CD4-positive, CD25-positive, alpha-beta regulatory T cell (primary cell): ENCODE measurements around the gene BMPER. TPM values are rescaled to one million over a fixed set of nuclear protein-coding genes. Genes with fewer than 3 reads are reported as not detected.

Experiments
- ATAC-seq, 2 donors: fragments of 150-1000 bp; cut with Tn5 transposase; one replicate each; pipeline ENCODE4 v1.10.0; 2021; ENCODE audit warnings: low read depth in 2 of 2, moderate number of reproducible peaks in 2 of 2, moderate library complexity in 1 of 2
- DNase-seq, 3 donors: peaks; one replicate each; pipeline versions ENCODE4 v3.0.0 to v3.0.0-alpha.2; 2012 to 2022; ENCODE audit warnings: mixed read lengths in 1 of 3
- H3K27ac ChIP-seq: one replicate; pipeline ENCODE4 v1.7.0; 2013; ENCODE audit warnings: mild to moderate bottlenecking, low read length; ENCODE audit not compliant: insufficient read depth, poor library complexity, severe bottlenecking
- H3K27me3 ChIP-seq: one replicate; pipeline ENCODE4 v1.7.0; 2013; ENCODE audit warnings: low read length; ENCODE audit not compliant: control insufficient read depth, insufficient read depth
- H3K36me3 ChIP-seq: one replicate; pipeline ENCODE4 v1.7.0; 2013; ENCODE audit warnings: mild to moderate bottlenecking, low read length, moderate library complexity; ENCODE audit not compliant: control insufficient read depth, insufficient read depth
- H3K4me1 ChIP-seq: 2 replicates; pipeline ENCODE4 v1.7.0; 2013; ENCODE audit warnings: mild to moderate bottlenecking, low read length; ENCODE audit not compliant: insufficient read depth, control insufficient read depth, poor library complexity, severe bottlenecking
- H3K4me3 ChIP-seq: one replicate; pipeline ENCODE4 v1.7.0; 2013; ENCODE audit warnings: low read depth, mild to moderate bottlenecking, low read length, moderate library complexity
- H3K9me3 ChIP-seq, 2 experiments: 1 replicate in 1 of 2; 2 replicates in 1 of 2; pipeline ENCODE4 v1.7.0; 2013; ENCODE audit warnings: low read length in 2 of 2, mild to moderate bottlenecking in 1 of 2, moderate library complexity in 1 of 2; ENCODE audit not compliant: control insufficient read depth in 2 of 2
- H3K27ac Mint-ChIP-seq, 3 donors: one replicate each; pipeline ENCODE4 v1.8.0; 2020 to 2022; ENCODE audit warnings: mild to moderate bottlenecking in 3 of 3, mixed read lengths in 3 of 3, moderate library complexity in 2 of 3
- H3K27me3 Mint-ChIP-seq: one replicate; pipeline ENCODE4 v1.8.0; 2022; ENCODE audit warnings: mild to moderate bottlenecking, mixed read lengths
- H3K36me3 Mint-ChIP-seq: one replicate; pipeline ENCODE4 v1.8.0; 2020; ENCODE audit warnings: mixed read lengths
- H3K4me1 Mint-ChIP-seq, 4 donors: one replicate each; pipeline ENCODE4 v1.8.0; 2020 to 2022; ENCODE audit warnings: mixed read lengths in 4 of 4, mild to moderate bottlenecking in 1 of 4
- H3K4me3 Mint-ChIP-seq, 4 donors: one replicate each; pipeline ENCODE4 v1.8.0; 2020 to 2022; ENCODE audit warnings: mild to moderate bottlenecking in 4 of 4, mixed read lengths in 4 of 4, moderate library complexity in 3 of 4
- H3K9me3 Mint-ChIP-seq, 7 donors: one replicate each; pipeline ENCODE4 v1.8.0; 2020 to 2022; ENCODE audit warnings: mixed read lengths in 7 of 7, mild to moderate bottlenecking in 3 of 7, moderate library complexity in 2 of 7
- polyA plus RNA-seq, 4 donors: library from polyadenylated mRNA; unstranded; fragments of 300-500 nt; fragmentation: Illumina TruSeq; gene quantifications; one replicate each; pipeline ENCODE4 v1.2.3, GENCODE V29; 2021
- total RNA-seq: library from RNA; stranded (reverse); gene quantifications from one replicate; pipeline ENCODE4 v1.2.3, GENCODE V29; 2022

BMPER gene
- total and polyA plus RNA-seq, 5 donors from 2014 or later = not detected

- Histone ChIP-seq H3K4me1 (no peaks in the 10 kb centered on the region), H3K4me3 (no peak overlapping the region), H3K36me3 (no peaks in the 10 kb centered on the region), H3K27me3 (no peaks in the 10 kb centered on the region), H3K9me3 (no peaks in the 10 kb centered on the region), H3K27ac (no peak overlapping the region)
- no peaks in the 10 kb centered on the region for H3K27me3 Mint-ChIP-seq
- ATAC-seq = no peak
- H3K4me1 Mint-ChIP-seq = no peaks in the 10 kb centered on the region
- no peak overlapping the region for H3K4me3 Mint-ChIP-seq
- no peak for DNase-seq
- H3K9me3 Mint-ChIP-seq = peaks cover 0 to 5% (median 3%) of the 10 kb centered on the region in 7 donors
- H3K27ac Mint-ChIP-seq = no peak overlapping the region
- H3K36me3 Mint-ChIP-seq = no peaks in the 10 kb centered on the region
These were observed 180.7 kb downstream of the BMPER start for GRCh38 chr7:34086064-34086463.

GRCh38 chr7:34086981-34087380 lies 181.6 kb downstream of the BMPER start:
- ATAC-seq (no peak), DNase-seq (no peak)
- Mint-ChIP-seq H3K27ac (no peak overlapping the region), H3K36me3 (no peaks in the 10 kb centered on the region), H3K4me3 (no peak overlapping the region), H3K27me3 (no peaks in the 10 kb centered on the region), H3K4me1 (no peaks in the 10 kb centered on the region), H3K9me3 (peaks cover 0 to 5% (median 3%) of the 10 kb centered on the region in 7 donors)
- Histone ChIP-seq H3K36me3 (no peaks in the 10 kb centered on the region), H3K4me3 (no peak overlapping the region), H3K4me1 (no peaks in the 10 kb centered on the region), H3K9me3 (no peaks in the 10 kb centered on the region), H3K27me3 (no peaks in the 10 kb centered on the region), H3K27ac (no peak overlapping the region)

GRCh38 chr7:34087892-34088891 lies 182.9 kb downstream of the BMPER start:
- DNase-seq = no peak
- no peaks in the 10 kb centered on the region for H3K27me3 Mint-ChIP-seq
- no peaks in the 10 kb centered on the region for H3K4me1 ChIP-seq
- no peaks in the 10 kb centered on the region for H3K27me3 ChIP-seq
- no peak overlapping the region for H3K4me3 ChIP-seq
- H3K9me3 ChIP-seq = no peaks in the 10 kb centered on the region
- no peak for ATAC-seq
- no peaks in the 10 kb centered on the region for H3K4me1 Mint-ChIP-seq
- H3K27ac Mint-ChIP-seq = no peak overlapping the region
- no peaks in the 10 kb centered on the region for H3K36me3 ChIP-seq
- peaks cover 0 to 4% (median 0%) of the 10 kb centered on the region in 7 donors for H3K9me3 Mint-ChIP-seq
- no peak overlapping the region for H3K4me3 Mint-ChIP-seq
- no peak overlapping the region for H3K27ac ChIP-seq
- H3K36me3 Mint-ChIP-seq = no peaks in the 10 kb centered on the region

GRCh38 chr7:34090816-34091215 lies 185.5 kb downstream of the BMPER start:
- Histone ChIP-seq H3K27me3 (no peaks in the 10 kb centered on the region), H3K4me1 (no peaks in the 10 kb centered on the region), H3K9me3 (no peaks in the 10 kb centered on the region), H3K36me3 (no peaks in the 10 kb centered on the region), H3K4me3 (no peak overlapping the region), H3K27ac (no peak overlapping the region)
- H3K27me3 Mint-ChIP-seq = no peaks in the 10 kb centered on the region
- H3K4me3 Mint-ChIP-seq = no peak overlapping the region
- ATAC-seq (no peak), DNase-seq (no peak)
- H3K27ac Mint-ChIP-seq = no peak overlapping the region
- H3K36me3 Mint-ChIP-seq = no peaks in the 10 kb centered on the region
- H3K9me3 Mint-ChIP-seq = peaks cover 0 to 8% (median 0%) of the 10 kb centered on the region in 7 donors
- no peaks in the 10 kb centered on the region for H3K4me1 Mint-ChIP-seq

- H3K9me3 ChIP-seq = no peaks in the 10 kb centered on the region
- Mint-ChIP-seq H3K36me3 (no peaks in the 10 kb centered on the region), H3K9me3 (peaks cover 0 to 7% (median 0%) of the 10 kb centered on the region in 7 donors), H3K27ac (no peak overlapping the region), H3K4me3 (no peak overlapping the region), H3K27me3 (no peaks in the 10 kb centered on the region), H3K4me1 (no peaks in the 10 kb centered on the region)
- no peak overlapping the region for H3K4me3 ChIP-seq
- H3K27me3 ChIP-seq = no peaks in the 10 kb centered on the region
- H3K27ac ChIP-seq = no peak overlapping the region
- no peaks in the 10 kb centered on the region for H3K4me1 ChIP-seq
- no peak for ATAC-seq
- H3K36me3 ChIP-seq = no peaks in the 10 kb centered on the region
- peak in 1 of 3 donors; percentile 25 for DNase-seq
These were observed 186.1 kb downstream of the BMPER start for GRCh38 chr7:34091321-34091917.

- no peak for ATAC-seq
- Histone ChIP-seq H3K36me3 (no peaks in the 10 kb centered on the region), H3K9me3 (no peaks in the 10 kb centered on the region), H3K4me1 (no peaks in the 10 kb centered on the region), H3K27ac (no peak overlapping the region), H3K27me3 (no peaks in the 10 kb centered on the region), H3K4me3 (no peak overlapping the region)
- Mint-ChIP-seq H3K27ac (no peak overlapping the region), H3K9me3 (peaks cover 0 to 4% (median 0%) of the 10 kb centered on the region in 7 donors), H3K4me3 (no peak overlapping the region), H3K27me3 (peaks cover 3% of the 10 kb centered on the region), H3K36me3 (no peaks in the 10 kb centered on the region), H3K4me1 (no peaks in the 10 kb centered on the region)
- no peak for DNase-seq
These were observed 187.9 kb downstream of the BMPER start for GRCh38 chr7:34093276-34093675.

GRCh38 chr7:34096198-34096651 lies 190.9 kb downstream of the BMPER start:
- ATAC-seq = no peak
- H3K4me3 ChIP-seq = no peak overlapping the region
- H3K36me3 ChIP-seq = no peaks in the 10 kb centered on the region
- H3K27ac ChIP-seq = no peak overlapping the region
- no peaks in the 10 kb centered on the region for H3K9me3 ChIP-seq
- H3K9me3 Mint-ChIP-seq = peaks cover 0 to 4% (median 0%) of the 10 kb centered on the region in 7 donors
- no peak overlapping the region for H3K27ac Mint-ChIP-seq
- no peak overlapping the region for H3K4me3 Mint-ChIP-seq
- no peaks in the 10 kb centered on the region for H3K36me3 Mint-ChIP-seq
- H3K4me1 Mint-ChIP-seq = no peaks in the 10 kb centered on the region
- no peak for DNase-seq
- no peaks in the 10 kb centered on the region for H3K27me3 ChIP-seq
- no peaks in the 10 kb centered on the region for H3K4me1 ChIP-seq
- peaks cover 6% of the 10 kb centered on the region for H3K27me3 Mint-ChIP-seq
